Erythroblast (primary cell): Measurements from ENCODE around the gene SYNJ2.

Source experiments
- DNase-seq, 2 experiments: peaks; one replicate each; lab custom pipeline; 2025; lab: John Stamatoyannopoulos, UW
- GATA1 ChIP-seq: IDR thresholded peaks from 2 replicates; pipeline ENCODE4 v1.6.1; 2011; ENCODE audit warnings: low read depth, mild to moderate bottlenecking, control low read depth, low read length, moderate library complexity
- POLR2A ChIP-seq: IDR thresholded peaks from 2 replicates; pipeline ENCODE4 v1.6.1; 2011; ENCODE audit warnings: mild to moderate bottlenecking, low read length

Gene SYNJ2

GRCh38 chr6:157951828-157952227 is 29.8 kb upstream of the SYNJ2 start:
- no peak for TF ChIP-seq GATA1
- no peak for DNase-seq

GRCh38 chr6:157952861-157953351 is 28.8 kb upstream of the SYNJ2 start:
- DNase-seq = no peak
- TF ChIP-seq POLR2A (no peak), GATA1 (no peak)

GRCh38 chr6:157953580-157954091 is 28.0 kb upstream of the SYNJ2 start:
- no peak for TF ChIP-seq POLR2A
- TF ChIP-seq GATA1 = no peak
- no peak for DNase-seq

GRCh38 chr6:157954150-157955117 is 27.2 kb upstream of the SYNJ2 start:
- no peak for TF ChIP-seq GATA1
- TF ChIP-seq POLR2A = no peak
- DNase-seq = no peak

GRCh38 chr6:157955675-157956074 is 26.0 kb upstream of the SYNJ2 start:
- no peak for TF ChIP-seq POLR2A
- TF ChIP-seq GATA1 = no peak

GRCh38 chr6:157956171-157956730 is 25.4 kb upstream of the SYNJ2 start:
- no peak for TF ChIP-seq POLR2A
- TF ChIP-seq GATA1 = no peak
- DNase-seq = no peak

More at GRCh38 chr6:157955675-157956074, 26.0 kb upstream of the SYNJ2 start:
- DNase-seq = no peak

GRCh38 chr6:157959451-157960227 is 22.0 kb upstream of the SYNJ2 start:
- no peak for DNase-seq
- TF ChIP-seq GATA1 (no peak), POLR2A (no peak)

GRCh38 chr6:157961153-157961831 is 20.4 kb upstream of the SYNJ2 start:
- DNase-seq = no peak
- TF ChIP-seq GATA1 (no peak), POLR2A (no peak)

- TF ChIP-seq POLR2A (no peak), GATA1 (no peak)
- DNase-seq = no peak
These were observed 19.7 kb upstream of the SYNJ2 start for GRCh38 chr6:157961832-157962575.

- DNase-seq = no peak
- TF ChIP-seq GATA1 (no peak), POLR2A (no peak)
These were observed 18.9 kb upstream of the SYNJ2 start for GRCh38 chr6:157962601-157963302.

- TF ChIP-seq GATA1 = no peak
- no peak for TF ChIP-seq POLR2A
- no peak for DNase-seq
These were observed 17.6 kb upstream of the SYNJ2 start for GRCh38 chr6:157964100-157964499.

- TF ChIP-seq GATA1 = no peak
- TF ChIP-seq POLR2A = no peak
- DNase-seq = no peak
These were observed 16.3 kb upstream of the SYNJ2 start for GRCh38 chr6:157965387-157965786.
